A673 (cell line): ENCODE results near the gene FADS3. TPM values are rescaled to one million over a fixed set of nuclear protein-coding genes. Genes with fewer than 3 reads are reported as not detected.

Experiments used
- BruUV-seq: library from RNA; stranded (reverse); fragments of 400-500 nt; replicated peaks from 2 replicates; lab custom pipeline; 2021; lab: Mats Ljungman, UMichigan
- CTCF ChIA-PET: fragments of 300-600 bp; sonication (Branson Sonifier 250); formaldehyde crosslinking; loops from one replicate; lab custom pipeline; 2022; ENCODE audit warnings: antibody characterized with exemption; lab: Charles Lee
- POLR2A ChIA-PET: fragments of 300-600 bp; sonication (Branson Sonifier 250); formaldehyde crosslinking; loops from one replicate; lab custom pipeline; 2022; ENCODE audit warnings: antibody characterized with exemption; ENCODE audit not compliant: low non-redundant PET; lab: Charles Lee
- DNase-seq: peaks from one replicate; pipeline ENCODE4 v3.0.0-alpha.2; 2015; ENCODE audit warnings: low spot score
- H3K27ac ChIP-seq: fragments of 200-600 bp; sonication (generic); 2 replicates; pipeline ENCODE4 v1.5.1; 2016; ENCODE audit warnings: mixed run types, low read depth, mild to moderate bottlenecking, mixed read lengths, antibody characterized with exemption, low read length; ENCODE audit not compliant: poor library complexity, severe bottlenecking
- H3K27me3 ChIP-seq: fragments of 200-600 bp; sonication (generic); replicated peaks from 2 replicates; pipeline ENCODE4 v1.6.1; 2017; ENCODE audit warnings: mixed run types, low read depth, mild to moderate bottlenecking, mixed read lengths, antibody characterized with exemption, low read length; ENCODE audit not compliant: insufficient read depth, poor library complexity
- H3K36me3 ChIP-seq: fragments of 200-600 bp; sonication (generic); 2 replicates; pipeline ENCODE4 v1.6.1; 2016; ENCODE audit warnings: mixed run types, mild to moderate bottlenecking, mixed read lengths, antibody characterized with exemption, low read length; ENCODE audit not compliant: insufficient read depth, poor library complexity, severe bottlenecking
- H3K4me1 ChIP-seq: fragments of 200-600 bp; sonication (generic); 2 replicates; pipeline ENCODE4 v1.6.1; 2017; ENCODE audit warnings: mixed run types, mild to moderate bottlenecking, mixed read lengths, antibody characterized with exemption, low read length; ENCODE audit not compliant: insufficient read depth, poor library complexity, severe bottlenecking
- H3K4me3 ChIP-seq: fragments of 200-600 bp; sonication (generic); 2 replicates; pipeline ENCODE4 v1.5.1; 2016; ENCODE audit warnings: low read depth, mixed run types, mild to moderate bottlenecking, mixed read lengths, low read length; ENCODE audit not compliant: poor library complexity, severe bottlenecking
- H3K9me3 ChIP-seq: fragments of 200-600 bp; sonication (generic); 2 replicates; pipeline ENCODE4 v1.6.1; 2016; ENCODE audit warnings: mixed run types, low read depth, mild to moderate bottlenecking, mixed read lengths, antibody characterized with exemption, low read length; ENCODE audit not compliant: poor library complexity, severe bottlenecking
- CTCF ChIP-seq: fragments of 300-800, 200-600 bp; sonication (generic); conservative IDR thresholded peaks from 2 replicates; pipeline ENCODE4 v1.5.1; 2017; ENCODE audit warnings: low read depth, mild to moderate bottlenecking, antibody characterized with exemption, low read length, moderate library complexity, mixed read lengths
- EZH2 ChIP-seq: fragments of 200-600 bp; sonication (generic); IDR thresholded peaks from 2 replicates; pipeline ENCODE4 v1.6.1; 2017; ENCODE audit warnings: borderline replicate concordance, low read depth, mild to moderate bottlenecking, mixed read lengths, antibody characterized with exemption, low read length; ENCODE audit not compliant: poor library complexity, severe bottlenecking
- intact Hi-C: fragments of 100-400 bp; cut with micrococcal nuclease; formaldehyde crosslinking; loops from one replicate; pipeline ENCODE4 v1.10.0; 2022; ENCODE audit not compliant: unreplicated experiment
- total RNA-seq: library from RNA; stranded (reverse); gene quantifications from 2 replicates; pipeline ENCODE4 v1.2.3, GENCODE V29; 2021

FADS3 gene
- total RNA-seq, 1 experiment from 2014 or later = 23.3 TPM

- TF ChIP-seq EZH2 (no peak), CTCF (no peak)
- BruUV-seq = no TSS peak
- ChIA-PET POLR2A (no interaction called here), CTCF (interaction anchor here (0.7 to 6.0 kb wide), 3 partner anchors 25 to 187 kb away, joined by 3 to 157 read pairs (median 82); partner anchors contain the start of gene BEST1)
- intact Hi-C loops = loop anchor here (5.0 kb wide), 1 partner anchor 98 kb away; no protein-coding TSS in a partner anchor
- Histone ChIP-seq H3K4me1 (peaks cover 12% of the 10 kb centered on the region), H3K36me3 (no peaks in the 10 kb centered on the region), H3K9me3 (no peaks in the 10 kb centered on the region), H3K27ac (no peak overlapping the region), H3K27me3 (no peaks in the 10 kb centered on the region), H3K4me3 (no peak overlapping the region)
- DNase-seq = no peak
Measured at GRCh38 chr11:61895046-61895717, 3.8 kb upstream of the FADS3 start.

- H3K27me3 ChIP-seq = no peaks in the 10 kb centered on the region
- peak; percentile 46 for DNase-seq
- no TSS peak for BruUV-seq
- no peaks in the 10 kb centered on the region for H3K36me3 ChIP-seq
- intact Hi-C loops = no loop called here
- ChIA-PET POLR2A (no interaction called here), CTCF (no interaction called here)
- H3K9me3 ChIP-seq = no peaks in the 10 kb centered on the region
- TF ChIP-seq EZH2 = no peak
- no peak for TF ChIP-seq CTCF
- H3K4me1 ChIP-seq = peaks cover 12% of the 10 kb centered on the region
- H3K4me3 ChIP-seq = no peak overlapping the region
- H3K27ac ChIP-seq = no peak overlapping the region
Measured at GRCh38 chr11:61893981-61894380, 2.6 kb upstream of the FADS3 start.

GRCh38 chr11:61892085-61892370, 683 bp upstream of the FADS3 start:
- Histone ChIP-seq H3K27ac (no peak overlapping the region), H3K27me3 (no peaks in the 10 kb centered on the region), H3K4me3 (peak overlapping the region; percentile 80), H3K36me3 (no peaks in the 10 kb centered on the region), H3K4me1 (peaks cover 6% of the 10 kb centered on the region), H3K9me3 (no peaks in the 10 kb centered on the region)
- intact Hi-C loops = no loop called here
- BruUV-seq = no TSS peak
- ChIA-PET CTCF (no interaction called here), POLR2A (no interaction called here)
- DNase-seq = no peak
- TF ChIP-seq EZH2 (no peak), CTCF (no peak)
